ENCODE results near the gene OTUB1. TPM values are rescaled to one million over a fixed set of nuclear protein-coding genes. Genes with fewer than 3 reads are reported as not detected.
A peak's percentile ranks its signal among the peaks of the same experiment; 100 is the strongest.

OTUB1 gene
- total RNA-seq, 2 donors from 2014 or later = 37.7 to 85.6 TPM

- no peaks in the 10 kb centered on the region for H3K9me3 ChIP-seq
- no peaks in the 10 kb centered on the region for H3K27me3 ChIP-seq (replicated peaks; ENCODE audit: insufficient read depth)
- no peak overlapping the region for H3K4me3 ChIP-seq
- peaks cover 9% of the 10 kb centered on the region for H3K36me3 ChIP-seq
- ATAC-seq (ENCODE audit: insufficient number of reproducible peaks, low FRiP score, low read depth) = no peak
- peaks cover 13 to 23% of the 10 kb centered on the region in 2 donors for H3K4me1 ChIP-seq (ENCODE audit: control insufficient read depth in 1 of 2, low read depth in 2 of 2)
- DNase-seq (ENCODE audit: low spot score) = no peak
- no peak for TF ChIP-seq CTCF (IDR thresholded peaks at IDR 0.05)
- H3K27ac ChIP-seq = no peak overlapping the region
These were observed 7.5 kb upstream of the OTUB1 start for GRCh38 chr11:63978551-63979239.

- Histone ChIP-seq H3K27ac (no peak overlapping the region), H3K4me3 (no peak overlapping the region)
These were observed 6.8 kb upstream of the OTUB1 start for GRCh38 chr11:63979426-63979825.

GRCh38 chr11:63985812-63986155 lies 454 bp upstream of the OTUB1 start:
- H3K27ac ChIP-seq = peak overlapping the region; percentile 77 to 85
- ATAC-seq (ENCODE audit: insufficient number of reproducible peaks, low FRiP score, low read depth) (peak; percentile 28), DNase-seq (ENCODE audit: low spot score) (no peak)
- H3K4me1 ChIP-seq (ENCODE audit: control insufficient read depth in 1 of 2, low read depth in 2 of 2) = peaks cover 11 to 16% of the 10 kb centered on the region in 2 donors
- peak overlapping the region; percentile 95 for H3K4me3 ChIP-seq
- H3K36me3 ChIP-seq = peaks cover 10% of the 10 kb centered on the region
- no peaks in the 10 kb centered on the region for H3K9me3 ChIP-seq
- no peaks in the 10 kb centered on the region for H3K27me3 ChIP-seq (replicated peaks; ENCODE audit: insufficient read depth)
- TF ChIP-seq CTCF (IDR thresholded peaks at IDR 0.05) = no peak

More at GRCh38 chr11:63979426-63979825, 6.8 kb upstream of the OTUB1 start:
- TF ChIP-seq CTCF (IDR thresholded peaks at IDR 0.05) = no peak
- H3K4me1 ChIP-seq (ENCODE audit: control insufficient read depth in 1 of 2, low read depth in 2 of 2) = peaks cover 13 to 23% of the 10 kb centered on the region in 2 donors
- peaks cover 9% of the 10 kb centered on the region for H3K36me3 ChIP-seq
- no peaks in the 10 kb centered on the region for H3K27me3 ChIP-seq (replicated peaks; ENCODE audit: insufficient read depth)
- DNase-seq (ENCODE audit: low spot score) = no peak
- H3K9me3 ChIP-seq = no peaks in the 10 kb centered on the region
- no peak for ATAC-seq (ENCODE audit: insufficient number of reproducible peaks, low FRiP score, low read depth)

- no peaks in the 10 kb centered on the region for H3K9me3 ChIP-seq
- TF ChIP-seq CTCF (IDR thresholded peaks at IDR 0.05) = no peak
- DNase-seq (ENCODE audit: low spot score) (no peak), ATAC-seq (ENCODE audit: insufficient number of reproducible peaks, low FRiP score, low read depth) (no peak)
- H3K36me3 ChIP-seq = peaks cover 18% of the 10 kb centered on the region
- H3K4me1 ChIP-seq (ENCODE audit: control insufficient read depth in 1 of 2, low read depth in 2 of 2) = peaks cover 11 to 16% of the 10 kb centered on the region in 2 donors
- peak overlapping the region in 1 of 2 donors; percentile 77 for H3K27ac ChIP-seq
- H3K27me3 ChIP-seq (replicated peaks; ENCODE audit: insufficient read depth) = no peaks in the 10 kb centered on the region
- peak overlapping the region; percentile 95 for H3K4me3 ChIP-seq
These were observed 785 bp downstream of the OTUB1 start for GRCh38 chr11:63986932-63987513.

DNA sequence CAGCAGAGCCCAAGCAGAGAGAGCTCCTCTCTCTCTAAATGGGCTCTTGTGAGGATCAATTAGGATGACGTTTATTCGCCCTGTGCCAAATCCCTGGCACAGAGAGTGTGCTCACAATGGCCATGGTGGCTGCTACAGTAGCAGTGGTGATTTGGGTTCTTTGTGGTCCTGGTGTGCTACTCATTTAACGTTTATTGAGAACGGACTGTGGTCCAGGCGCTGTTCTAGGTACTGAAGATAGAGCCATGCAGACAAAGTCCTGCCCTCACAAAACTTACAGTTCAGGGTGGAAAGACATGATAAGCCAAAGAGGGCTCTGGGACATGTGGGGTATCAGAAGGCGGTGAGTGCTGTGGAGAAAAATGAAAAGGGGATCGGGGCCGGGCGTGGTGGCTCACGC lies 5.3 kb downstream of the OTUB1 start:
- Histone ChIP-seq H3K27ac (no peak overlapping the region), H3K36me3 (peaks cover 22% of the 10 kb centered on the region), H3K27me3 (replicated peaks; ENCODE audit: insufficient read depth) (no peaks in the 10 kb centered on the region), H3K9me3 (no peaks in the 10 kb centered on the region), H3K4me3 (no peak overlapping the region), H3K4me1 (ENCODE audit: control insufficient read depth in 1 of 2, low read depth in 2 of 2) (peaks cover 10 to 11% of the 10 kb centered on the region in 2 donors)
- DNase-seq (ENCODE audit: low spot score) = no peak
- no peak for ATAC-seq (ENCODE audit: insufficient number of reproducible peaks, low FRiP score, low read depth)
- no peak for TF ChIP-seq CTCF (IDR thresholded peaks at IDR 0.05)

All from thoracic aorta (tissue), 2 donors.